Hematopoietic multipotent progenitor cell (in vitro differentiated cells): ENCODE measurements around the gene IFIT2. TPM values are rescaled to one million over a fixed set of nuclear protein-coding genes. Genes with fewer than 3 reads are reported as not detected.
"Not testable (repeated sequence)": the region's sequence is repeated elsewhere in the genome, so short reads cannot be mapped to it uniquely, and the experiment has no call there.

Experiments
- DNase-seq, 3 donors: peaks; one replicate each; pipeline ENCODE4 v3.0.0-alpha.2; 2011 to 2015; ENCODE audit warnings: low read depth in 2 of 3, low spot score in 2 of 3
- total RNA-seq: library from RNA; depleted of rRNA; stranded (reverse); fragments of >200 nt; gene quantifications from one replicate; pipeline ENCODE4 v1.2.3, GENCODE V29; 2012

The IFIT2 gene
- total RNA-seq, 1 donor, result 3.0 TPM

DNA sequence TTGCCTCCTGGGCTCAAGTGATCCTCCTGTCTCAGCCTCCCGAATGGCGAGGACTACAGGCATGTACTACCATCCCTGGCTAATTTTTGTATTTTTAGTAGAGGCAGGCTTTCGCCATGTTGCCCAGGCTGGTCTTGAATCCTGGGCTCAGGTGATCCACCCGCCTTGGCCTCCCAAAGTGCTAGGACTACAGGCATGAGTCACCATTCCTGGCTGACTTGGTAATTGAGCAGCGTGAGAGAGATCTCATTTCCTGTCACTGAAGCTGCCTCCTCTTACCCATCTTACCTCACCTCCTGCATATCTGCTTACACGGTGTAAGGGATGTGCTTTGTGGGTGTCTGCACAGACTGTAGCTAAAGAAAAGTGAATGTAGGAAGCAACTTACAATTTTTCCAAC, 35.6 kb downstream of the IFIT2 start:
- DNase-seq, result no peak

DNA sequence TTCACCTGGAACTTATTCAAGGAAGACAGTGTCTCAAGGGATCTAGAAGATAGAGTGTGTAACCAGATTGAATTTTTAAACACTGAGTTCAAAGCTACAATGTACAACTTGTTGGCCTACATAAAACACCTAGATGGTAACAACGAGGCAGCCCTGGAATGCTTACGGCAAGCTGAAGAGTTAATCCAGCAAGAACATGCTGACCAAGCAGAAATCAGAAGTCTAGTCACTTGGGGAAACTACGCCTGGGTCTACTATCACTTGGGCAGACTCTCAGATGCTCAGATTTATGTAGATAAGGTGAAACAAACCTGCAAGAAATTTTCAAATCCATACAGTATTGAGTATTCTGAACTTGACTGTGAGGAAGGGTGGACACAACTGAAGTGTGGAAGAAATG, 36.9 kb downstream of the IFIT2 start:
- no peak for DNase-seq

DNA sequence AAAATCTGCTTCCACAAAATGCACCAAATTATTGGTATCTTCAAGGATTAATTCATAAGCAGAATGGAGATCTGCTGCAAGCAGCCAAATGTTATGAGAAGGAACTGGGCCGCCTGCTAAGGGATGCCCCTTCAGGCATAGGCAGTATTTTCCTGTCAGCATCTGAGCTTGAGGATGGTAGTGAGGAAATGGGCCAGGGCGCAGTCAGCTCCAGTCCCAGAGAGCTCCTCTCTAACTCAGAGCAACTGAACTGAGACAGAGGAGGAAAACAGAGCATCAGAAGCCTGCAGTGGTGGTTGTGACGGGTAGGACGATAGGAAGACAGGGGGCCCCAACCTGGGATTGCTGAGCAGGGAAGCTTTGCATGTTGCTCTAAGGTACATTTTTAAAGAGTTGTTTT, 38.0 kb downstream of the IFIT2 start:
- DNase-seq, result no peak

DNA sequence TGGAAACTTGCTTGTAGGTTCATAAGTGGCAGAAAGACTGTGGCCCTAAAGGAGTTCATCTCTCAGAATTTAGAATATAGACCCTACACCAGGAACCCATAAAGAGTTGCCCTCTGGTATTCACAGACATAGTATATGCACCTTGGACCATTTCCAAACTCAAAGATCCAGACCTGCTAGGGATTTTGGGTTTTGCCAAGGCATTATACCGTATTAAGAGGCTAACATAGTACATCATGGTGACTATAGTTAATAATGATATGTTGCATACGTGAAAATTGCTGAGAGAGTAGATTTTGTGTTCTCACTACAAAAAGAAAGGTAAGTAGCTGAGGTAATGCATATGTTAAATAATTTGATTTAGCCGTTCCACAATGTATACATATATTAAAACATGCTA, 39.8 kb downstream of the IFIT2 start:
- no peak for DNase-seq

DNA sequence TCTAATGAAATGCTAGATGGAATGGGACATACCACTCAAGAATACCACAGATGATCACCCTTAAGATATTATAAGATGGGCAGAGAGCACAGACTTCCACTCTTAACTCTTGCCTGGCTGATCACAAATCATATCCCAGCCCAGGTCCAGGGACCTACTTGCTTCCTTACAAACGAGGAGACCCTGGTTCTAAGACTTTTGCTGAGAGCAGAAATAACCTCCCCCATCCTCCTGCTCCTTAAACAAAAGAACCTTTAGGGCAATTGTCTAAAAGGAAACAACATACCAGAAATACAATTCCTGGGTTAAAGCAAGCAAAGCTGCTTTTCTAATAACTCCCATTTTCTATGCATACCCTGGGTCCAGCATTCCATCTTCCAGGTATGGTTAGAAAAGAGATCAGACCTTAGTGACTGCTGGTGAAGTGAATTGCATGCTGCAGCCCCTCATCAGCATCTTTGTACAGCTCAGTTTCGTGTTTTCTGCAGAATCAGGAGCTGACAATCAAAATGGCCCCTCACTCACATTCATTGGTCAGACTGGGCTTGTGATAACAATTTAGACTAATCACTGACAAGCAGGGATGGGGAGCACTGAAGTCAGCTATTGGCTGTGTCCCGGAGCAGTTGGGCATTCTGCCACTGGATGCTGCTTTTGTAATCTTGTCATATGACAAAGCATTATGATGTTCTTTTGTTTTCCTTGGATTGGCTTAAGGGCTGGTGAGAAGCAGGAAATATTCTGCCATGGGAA, 40.5 kb downstream of the IFIT2 start:
- DNase-seq, result no peak

DNA sequence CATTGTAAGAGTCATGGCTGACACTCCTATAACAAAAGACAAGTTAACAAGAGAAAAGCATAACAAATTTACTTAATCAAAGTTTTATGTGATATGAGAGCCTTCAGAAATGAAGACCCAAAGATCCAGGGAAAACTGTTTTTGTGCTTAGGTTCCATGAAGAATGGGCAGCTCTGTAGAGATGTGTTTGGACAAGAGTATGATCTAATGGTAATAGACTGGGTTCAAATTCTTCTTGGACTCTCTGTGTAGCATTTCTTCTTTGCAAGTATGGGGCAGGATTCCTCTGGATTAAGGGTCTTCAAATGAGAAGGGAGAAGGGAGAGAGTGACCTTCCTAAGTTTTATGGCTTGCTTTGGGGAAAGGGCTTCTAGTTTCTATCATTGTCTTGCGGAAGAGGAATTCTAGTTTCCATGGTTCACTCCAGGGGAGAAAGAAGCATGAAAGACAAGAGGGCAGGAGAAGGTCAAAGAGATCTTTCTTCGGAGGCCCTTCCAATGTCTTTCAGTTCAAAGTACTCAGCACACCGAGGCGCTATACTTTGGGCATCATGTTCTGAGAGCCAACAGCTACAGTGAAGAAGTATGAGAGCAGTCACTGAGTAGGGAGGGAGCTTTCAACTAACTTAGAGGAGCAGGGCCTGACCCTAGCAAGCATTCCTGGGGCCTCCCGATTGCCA, 41.4 kb downstream of the IFIT2 start:
- no peak for DNase-seq

DNA sequence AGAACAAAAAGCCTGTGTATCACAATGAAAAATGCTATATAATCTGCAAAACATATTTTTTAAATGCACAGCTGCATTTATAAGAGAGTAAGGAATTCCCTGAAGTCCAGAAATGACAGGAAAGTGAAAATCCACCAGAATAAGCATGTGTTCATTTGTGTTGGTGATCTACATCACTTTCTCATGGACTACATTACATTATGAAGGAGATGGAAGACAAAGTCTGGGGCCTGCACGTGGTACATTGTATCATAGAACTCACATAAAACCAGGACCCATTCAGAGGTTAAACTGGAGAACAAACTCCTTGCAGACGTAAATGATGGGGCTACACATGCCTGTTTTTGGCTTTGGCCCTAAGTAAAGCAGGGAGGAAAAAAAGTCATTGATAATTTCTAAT, 42.3 kb downstream of the IFIT2 start:
- no peak for DNase-seq

DNA sequence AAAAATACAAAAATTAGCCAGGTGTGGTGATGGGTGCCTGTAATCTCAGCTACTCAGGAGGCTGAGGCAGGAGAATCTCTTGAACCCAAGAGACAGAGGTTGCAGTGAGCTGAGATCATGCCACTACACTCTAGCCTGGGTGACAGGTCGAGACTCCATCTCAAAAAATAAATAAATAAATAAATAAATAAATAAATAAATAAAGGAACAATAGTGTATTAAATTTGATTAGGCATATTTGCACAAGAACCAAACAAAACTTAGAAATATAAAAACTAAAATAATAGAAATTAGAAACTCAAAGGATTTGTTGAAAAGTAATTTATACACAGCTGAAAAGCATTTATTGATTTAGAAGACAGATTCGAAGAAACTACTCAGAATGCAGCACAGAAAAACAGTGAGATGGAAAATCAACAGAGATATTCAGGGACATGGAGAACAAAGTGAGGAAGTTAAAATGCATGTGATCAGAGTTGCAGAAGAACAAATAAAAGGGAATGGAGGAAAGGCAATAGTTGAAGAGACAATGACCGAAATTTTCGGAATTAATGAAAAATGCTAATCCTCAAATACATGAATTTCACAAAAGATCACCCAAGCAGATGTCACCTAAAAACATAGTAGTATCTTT, 43.6 kb downstream of the IFIT2 start:
- DNase-seq, result no peak

DNA sequence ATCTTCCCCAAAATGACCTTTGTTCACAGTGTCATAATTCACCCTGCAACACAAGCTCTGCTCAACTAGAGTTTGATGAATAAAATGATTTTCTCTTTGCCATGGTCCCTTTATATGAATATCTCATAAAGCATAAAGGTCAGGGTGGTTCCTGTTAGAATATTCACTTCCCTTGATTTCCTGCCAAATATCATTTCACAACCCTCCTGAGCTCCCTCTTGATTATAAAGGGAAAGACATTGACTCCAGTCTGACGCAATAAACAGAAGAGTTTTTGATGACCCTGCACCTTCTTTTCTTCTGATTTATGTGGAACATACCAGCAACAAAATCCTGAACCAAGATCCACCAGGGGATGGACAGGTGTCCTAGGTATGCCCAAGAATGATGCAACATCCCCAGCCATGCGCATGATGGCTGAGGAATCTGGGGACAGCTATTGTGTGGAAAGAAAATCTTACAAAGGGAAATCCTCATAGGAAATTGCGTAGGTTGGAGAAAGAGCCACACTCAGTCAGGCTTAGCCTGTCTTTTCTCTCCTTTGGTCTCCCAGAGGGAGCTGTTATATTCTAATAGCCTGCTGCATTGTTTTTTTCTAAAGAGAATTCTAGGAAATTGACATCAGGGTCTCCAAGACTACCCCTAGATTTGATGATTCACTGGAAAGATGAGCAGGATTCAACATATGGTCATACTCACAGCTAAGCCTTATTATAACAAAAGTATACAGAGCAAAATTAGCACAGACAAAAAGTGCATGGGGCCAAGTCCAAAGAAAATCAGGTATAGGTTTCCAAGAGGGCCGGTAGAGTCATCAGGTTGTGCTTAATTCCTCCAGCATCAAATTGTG, 44.8 kb downstream of the IFIT2 start:
- DNase-seq, result no peak

DNA sequence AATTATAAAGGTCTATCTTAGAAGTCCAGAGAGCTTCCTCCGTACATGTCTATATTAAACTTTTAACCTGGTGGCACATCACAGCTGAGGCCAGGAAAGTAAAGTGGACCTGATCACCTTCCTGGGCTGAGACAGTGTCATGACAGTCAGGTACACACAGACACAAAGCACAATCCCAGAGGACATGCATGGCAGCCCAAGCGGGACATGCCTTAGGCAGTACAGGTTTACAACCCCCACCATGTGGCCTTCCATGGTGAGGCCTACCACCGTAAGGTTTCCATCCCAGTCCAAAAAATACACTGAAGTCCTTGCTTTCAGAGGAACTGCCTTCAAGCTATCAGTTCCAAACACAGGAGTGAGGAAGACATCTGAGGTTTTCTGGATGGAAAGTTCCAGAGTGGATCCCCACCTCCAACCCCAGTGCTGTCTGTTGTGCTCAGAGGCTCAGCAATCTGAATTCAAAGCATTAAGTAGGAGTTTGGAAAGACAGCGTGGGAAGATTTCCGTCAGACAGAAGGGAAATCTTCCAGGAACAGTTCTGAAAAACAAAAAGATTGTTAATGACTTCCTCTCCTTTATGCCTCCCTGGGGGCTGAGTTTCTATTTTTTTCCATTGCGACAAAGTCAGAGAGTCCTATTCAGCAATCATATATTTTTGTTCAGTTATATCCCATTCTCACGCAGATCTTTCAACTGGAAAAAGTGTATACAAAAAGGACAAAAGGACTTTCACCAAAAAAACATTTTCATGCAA, 46.0 kb downstream of the IFIT2 start:
- no peak for DNase-seq

DNA sequence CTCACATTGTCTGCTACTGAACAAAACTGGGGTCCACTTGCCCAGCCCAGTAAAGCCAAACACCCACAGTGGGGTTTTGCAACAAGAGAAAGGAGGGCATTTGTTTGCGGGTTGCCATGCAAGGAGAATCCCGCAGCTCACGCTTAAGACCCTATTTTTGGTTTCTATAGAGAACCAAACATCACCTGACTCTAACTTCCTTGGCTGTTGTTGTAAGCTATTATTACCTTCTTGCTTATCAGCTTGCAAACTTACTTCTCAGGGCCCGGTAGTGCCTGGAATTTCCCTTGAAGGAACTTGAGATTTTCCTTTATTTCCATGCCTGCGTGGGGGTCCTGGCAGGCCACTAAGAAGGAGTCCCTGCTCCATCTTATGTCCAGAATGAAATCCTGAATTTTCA, 46.6 kb downstream of the IFIT2 start:
- DNase-seq, result no peak

DNA sequence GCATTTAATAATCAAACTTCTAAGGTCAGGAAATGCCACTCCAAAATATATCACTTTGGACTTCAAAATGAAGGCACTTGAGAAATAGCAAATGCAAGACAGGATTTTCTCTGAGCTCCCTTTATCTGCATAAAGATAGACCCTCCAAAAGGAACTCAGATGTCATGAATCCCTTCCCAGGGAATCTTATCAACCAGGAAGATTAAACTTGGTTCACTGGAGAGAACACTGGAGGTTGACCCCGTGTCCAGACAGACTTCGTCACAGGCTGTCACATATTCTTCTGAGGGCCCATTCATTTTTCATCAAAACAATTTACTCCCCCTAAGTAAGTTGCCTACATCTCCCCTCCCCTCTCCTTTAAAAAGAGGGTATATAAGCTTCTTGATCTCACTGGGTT, 47.1 kb downstream of the IFIT2 start:
- DNase-seq, result no peak

DNA sequence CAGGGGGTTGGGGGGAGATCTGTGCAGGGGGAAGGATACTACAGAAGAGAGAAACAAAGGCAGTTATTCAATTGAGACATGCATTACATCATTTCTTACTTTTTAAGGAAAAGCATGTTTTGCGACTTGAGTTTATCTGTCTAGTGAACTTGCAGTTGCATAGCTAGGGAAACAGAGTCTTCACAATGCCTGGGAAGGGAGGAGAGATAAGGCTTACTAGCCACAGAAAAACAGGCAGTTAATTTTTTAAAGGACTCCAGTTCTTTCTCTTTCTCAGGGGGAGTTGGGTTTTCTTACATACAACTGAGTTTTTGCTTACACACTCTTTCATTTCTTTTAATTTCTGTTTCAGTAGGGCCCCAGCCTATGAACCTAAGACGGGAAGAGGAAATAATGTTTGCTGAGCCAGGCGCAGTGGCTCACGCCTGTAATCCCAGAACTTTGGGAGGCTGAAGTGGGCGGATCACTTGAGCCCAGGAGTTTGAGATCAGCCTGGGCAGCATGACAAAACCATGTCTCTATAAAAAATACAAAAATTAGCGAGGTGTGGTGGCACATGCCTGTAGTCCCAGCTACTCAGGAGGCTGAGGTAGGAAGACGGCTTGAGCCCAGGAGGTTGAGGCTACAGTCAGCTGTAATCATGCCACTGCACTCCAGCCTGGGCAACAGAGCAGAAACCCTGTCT, 48.9 kb downstream of the IFIT2 start:
- not testable (repeated sequence) for DNase-seq

DNA sequence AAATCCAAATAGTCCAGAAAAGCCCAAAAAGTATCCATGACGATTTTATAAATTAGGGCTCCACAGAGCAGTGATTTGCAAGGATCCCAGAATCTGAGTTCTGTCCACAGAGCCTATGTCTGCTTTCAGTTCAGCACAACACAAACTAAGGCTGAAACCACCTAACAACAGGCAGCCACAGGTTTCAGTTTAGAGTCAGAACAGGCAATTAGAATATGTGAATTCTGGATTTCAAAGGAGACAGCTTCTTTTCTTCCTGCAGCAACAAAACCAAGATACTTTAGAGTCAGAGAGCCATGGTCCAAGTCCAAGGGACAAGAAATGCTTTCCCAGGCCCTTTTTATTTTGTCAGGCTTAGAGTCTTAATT, 49.5 kb downstream of the IFIT2 start:
- DNase-seq, result no peak

DNA sequence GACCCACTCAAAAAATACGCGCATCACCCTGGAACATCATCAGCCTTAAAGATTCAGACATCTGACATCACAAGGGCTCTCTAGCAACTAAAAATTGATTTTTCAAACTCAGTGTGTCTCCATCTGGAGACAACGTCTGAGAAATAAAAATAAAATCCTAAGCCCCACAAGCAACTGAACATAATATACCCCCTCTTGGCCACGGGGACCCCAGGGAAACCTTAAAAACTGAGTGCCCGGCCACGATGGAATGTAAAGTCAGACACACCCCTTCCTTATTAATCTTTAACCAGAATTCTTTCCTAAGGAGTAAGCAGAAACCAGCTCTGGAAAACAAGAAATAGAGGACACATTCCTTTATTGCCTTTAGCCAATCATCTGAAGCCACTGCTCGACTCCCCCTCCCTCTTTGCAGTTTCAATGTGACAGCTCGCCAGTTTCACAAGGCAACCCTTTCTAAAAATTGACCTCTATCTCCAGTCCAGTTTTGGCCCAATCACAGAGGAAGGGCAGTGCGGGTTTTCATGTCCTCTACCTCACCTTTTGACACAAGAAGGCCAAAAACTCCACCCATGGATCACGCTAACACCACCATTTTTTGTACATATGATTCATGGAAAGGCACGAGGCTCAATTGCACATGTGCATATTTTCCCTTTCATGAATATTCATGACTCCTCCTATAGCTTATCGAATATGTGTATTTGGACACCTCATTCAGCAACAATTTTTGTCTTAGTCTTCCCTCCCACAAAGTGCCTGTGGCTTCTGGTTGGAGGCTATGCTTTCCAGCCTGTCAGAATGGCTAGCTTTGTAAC, 50.1 kb downstream of the IFIT2 start:
- DNase-seq, result no peak

DNA sequence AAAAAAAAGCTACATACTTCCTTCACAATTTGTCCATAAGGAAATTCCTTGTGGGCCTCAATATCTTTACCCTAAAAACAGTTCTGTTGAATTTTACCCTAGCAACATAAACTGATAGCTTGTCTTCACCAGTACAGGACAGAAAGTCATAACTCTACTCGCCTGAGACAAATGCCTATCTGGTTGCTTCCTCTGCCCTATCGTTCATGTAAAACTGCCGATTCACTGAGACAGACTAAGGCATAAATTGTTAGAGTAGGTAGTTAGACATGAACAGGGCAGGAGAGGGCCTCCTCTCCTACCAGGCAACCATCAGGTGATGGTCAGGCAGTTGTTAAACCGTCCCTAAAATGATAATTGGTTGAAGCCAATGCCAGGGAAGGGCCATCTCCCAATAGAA, 51.0 kb downstream of the IFIT2 start:
- no peak for DNase-seq

DNA sequence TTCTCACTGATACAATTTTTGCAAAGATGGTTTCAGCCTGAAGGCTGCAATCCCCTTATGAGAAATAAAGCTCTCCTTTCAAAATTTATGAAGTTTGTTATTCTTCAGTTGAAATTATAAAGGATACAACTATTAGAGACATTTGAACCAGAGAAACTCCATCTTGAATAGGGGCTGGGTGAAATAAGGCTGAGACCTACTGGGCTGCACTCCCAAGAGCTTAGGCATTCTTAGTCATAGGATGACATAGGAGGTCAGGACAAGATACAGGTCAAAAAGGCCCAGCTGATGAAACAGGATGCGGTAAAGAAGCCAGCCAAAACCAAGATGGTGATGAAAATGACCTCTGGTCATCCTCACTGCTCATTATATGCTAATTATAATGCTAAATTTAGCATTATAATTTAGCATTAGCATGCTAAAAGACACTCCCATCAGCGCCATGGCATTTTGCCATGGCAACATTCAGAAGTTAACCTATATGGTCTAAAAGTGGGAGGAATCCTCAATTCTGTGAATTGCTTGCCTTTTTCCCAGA, 53.6 kb downstream of the IFIT2 start:
- no peak for DNase-seq

DNA sequence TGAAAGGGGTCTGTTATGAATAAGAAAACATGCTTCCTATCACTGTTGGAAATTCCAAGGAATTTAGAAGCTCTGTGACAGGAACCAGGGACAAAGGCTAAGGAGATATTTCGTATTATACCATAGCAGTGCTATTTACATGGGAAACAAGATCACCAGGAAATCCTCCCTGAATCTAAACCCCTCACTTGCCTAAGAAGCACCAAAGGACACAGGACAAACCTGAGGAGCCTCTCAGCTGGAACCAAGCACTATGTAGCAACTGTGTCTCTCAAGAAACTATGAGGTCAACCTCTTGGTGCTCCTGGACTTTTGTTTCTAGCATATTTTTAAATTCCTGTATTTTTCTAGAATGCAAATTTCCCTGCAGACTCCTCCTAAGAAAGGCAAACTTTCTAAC, 55.2 kb downstream of the IFIT2 start:
- no peak for DNase-seq

DNA sequence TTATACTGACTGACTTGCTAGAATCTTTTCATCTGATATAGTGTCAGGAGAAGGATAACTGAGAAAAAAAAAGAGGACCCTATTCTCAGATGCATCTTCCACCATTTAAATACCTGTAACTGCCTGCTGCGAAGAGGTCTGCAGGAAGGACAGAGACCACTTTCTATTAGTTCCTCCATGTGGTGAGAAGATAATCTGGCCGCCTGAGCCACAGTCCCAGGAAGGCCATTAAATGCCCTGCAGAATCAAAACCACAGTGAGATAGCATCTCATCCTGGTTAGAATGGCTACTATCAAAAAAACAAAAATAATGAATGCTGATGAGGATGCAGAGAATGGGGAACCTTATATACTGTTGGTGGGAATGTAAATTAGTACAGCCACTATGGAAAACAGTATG, 56.1 kb downstream of the IFIT2 start:
- no peak for DNase-seq
